Hepatocyte (in vitro differentiated cells): ENCODE results near the gene PRKAR1B.

ENCODE experiments used
- EZH2 ChIP-seq: fragments of 200-600 bp; sonication (generic); IDR thresholded peaks from 2 replicates; pipeline ENCODE4 v1.6.1; 2016; ENCODE audit warnings: antibody characterized with exemption, mild to moderate bottlenecking, borderline replicate concordance
- TF ChIP-seq, protein P1 (sequence below): fragments of 200-600 bp; sonication (generic); IDR thresholded peaks from 2 replicates; pipeline ENCODE4 v1.5.1; 2016; ENCODE audit warnings: antibody characterized with exemption, mild to moderate bottlenecking; ENCODE audit not compliant: poor library complexity

- TF ChIP-seq, protein P1, sequence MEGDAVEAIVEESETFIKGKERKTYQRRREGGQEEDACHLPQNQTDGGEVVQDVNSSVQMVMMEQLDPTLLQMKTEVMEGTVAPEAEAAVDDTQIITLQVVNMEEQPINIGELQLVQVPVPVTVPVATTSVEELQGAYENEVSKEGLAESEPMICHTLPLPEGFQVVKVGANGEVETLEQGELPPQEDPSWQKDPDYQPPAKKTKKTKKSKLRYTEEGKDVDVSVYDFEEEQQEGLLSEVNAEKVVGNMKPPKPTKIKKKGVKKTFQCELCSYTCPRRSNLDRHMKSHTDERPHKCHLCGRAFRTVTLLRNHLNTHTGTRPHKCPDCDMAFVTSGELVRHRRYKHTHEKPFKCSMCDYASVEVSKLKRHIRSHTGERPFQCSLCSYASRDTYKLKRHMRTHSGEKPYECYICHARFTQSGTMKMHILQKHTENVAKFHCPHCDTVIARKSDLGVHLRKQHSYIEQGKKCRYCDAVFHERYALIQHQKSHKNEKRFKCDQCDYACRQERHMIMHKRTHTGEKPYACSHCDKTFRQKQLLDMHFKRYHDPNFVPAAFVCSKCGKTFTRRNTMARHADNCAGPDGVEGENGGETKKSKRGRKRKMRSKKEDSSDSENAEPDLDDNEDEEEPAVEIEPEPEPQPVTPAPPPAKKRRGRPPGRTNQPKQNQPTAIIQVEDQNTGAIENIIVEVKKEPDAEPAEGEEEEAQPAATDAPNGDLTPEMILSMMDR = no peak
- TF ChIP-seq EZH2 = no peak
Measured at GRCh38 chr7:630539-630938, 96.5 kb downstream of the PRKAR1B start.
